K562 (cell line): Measurements from ENCODE around the gene PSRC1. TPM values are rescaled to one million over a fixed set of nuclear protein-coding genes. Genes with fewer than 3 reads are reported as not detected.

Source experiments
- CAMTA2 ChIP-seq: fragments of 250-450 bp; sonication (Bioruptor Pico); conservative IDR thresholded peaks from 2 replicates; pipeline ENCODE4 v1.5.1; 2022
- CEBPG ChIP-seq, 3 experiments: fragments of 200-800 bp in 1 of 3; sonication (Bioruptor generic) in 1 of 3; sonication (generic) in 1 of 3; formaldehyde crosslinking in 1 of 3; IDR thresholded peaks in 2 of 3; conservative IDR thresholded peaks in 1 of 3; 2 replicates each; pipeline versions ENCODE4 v1.6.1 to v1.8.0; 2016 to 2022; ENCODE audit warnings: missing compliant biosample characterization in 2 of 3, missing genetic modification characterization in 2 of 3, mild to moderate bottlenecking in 1 of 3, missing genetic modification reagents in 1 of 3
- CREB3L1 ChIP-seq: fragments of 450-650 bp; IDR thresholded peaks from 2 replicates; pipeline ENCODE4 v1.6.1; 2014; ENCODE audit warnings: low read depth, mild to moderate bottlenecking, moderate library complexity, borderline replicate concordance
- HMG20A ChIP-seq: fragments of 450-650 bp; formaldehyde crosslinking; conservative IDR thresholded peaks from 2 replicates; pipeline ENCODE4 v1.4.0; 2020; ENCODE audit warnings: mild to moderate bottlenecking, mixed read lengths
- IRF1 ChIP-seq: sonication (generic); formaldehyde crosslinking; IDR thresholded peaks from 2 replicates; pipeline ENCODE4 v1.8.0; 2022; ENCODE audit warnings: missing genetic modification reagents, mild to moderate bottlenecking, borderline replicate concordance
- MYBL2 ChIP-seq, 2 experiments: fragments of 450-650 bp in 1 of 2; sonication (generic) in 1 of 2; formaldehyde crosslinking in 1 of 2; IDR thresholded peaks; 2 replicates each; pipeline versions ENCODE4 v1.6.1 to v1.8.1; 2017 to 2022; ENCODE audit warnings: borderline replicate concordance in 1 of 2, inconsistent platforms in 1 of 2, low read depth in 1 of 2, mild to moderate bottlenecking in 1 of 2, missing genetic modification reagents in 1 of 2, moderate library complexity in 1 of 2
- NFATC3 ChIP-seq: fragments of 450-650 bp; IDR thresholded peaks from 2 replicates; pipeline ENCODE4 v1.6.1; 2017; ENCODE audit warnings: mild to moderate bottlenecking
- RFX5 ChIP-seq: IDR thresholded peaks from 2 replicates; pipeline ENCODE4 v1.6.1; 2011; ENCODE audit warnings: low read depth, mild to moderate bottlenecking, improper control_type of control experiment, low read length
- RNF2 ChIP-seq: sonication (generic); IDR thresholded peaks from 2 replicates; pipeline ENCODE4 v1.6.1; 2016
- RUNX1 ChIP-seq: sonication (generic); IDR thresholded peaks from 2 replicates; pipeline ENCODE4 v1.6.1; 2016; ENCODE audit warnings: antibody characterized with exemption, low read depth
- SPI1 ChIP-seq: IDR thresholded peaks from 2 replicates; pipeline ENCODE4 v1.6.1; 2011; ENCODE audit warnings: low read depth, low read length, control low read depth, borderline replicate concordance
- TEAD2 ChIP-seq: fragments of 450-650 bp; IDR thresholded peaks from 2 replicates; pipeline ENCODE4 v1.6.1; 2016; ENCODE audit warnings: missing genetic modification characterization, control low read depth, missing compliant biosample characterization
- ZBTB33 ChIP-seq: sonication (generic); formaldehyde crosslinking; IDR thresholded peaks from 2 replicates; pipeline ENCODE4 v1.8.1; 2023; ENCODE audit warnings: mild to moderate bottlenecking, missing genetic modification reagents
- ZNF699 ChIP-seq: fragments of 250-450 bp; sonication (Bioruptor Pico); IDR thresholded peaks from 2 replicates; pipeline ENCODE4 v1.8.0; 2021; ENCODE audit warnings: mild to moderate bottlenecking, moderate library complexity; ENCODE audit not compliant: insufficient replicate concordance
- polyA plus RNA-seq, 8 experiments: library from polyadenylated mRNA; depleted of rRNA in 4 of 8; stranded (reverse) in 5 of 8; unstranded in 3 of 8; fragments of >200 nt; fragmentation: Nextera tagmentation in 2 of 8; fragmentation: Illumina TruSeq in 1 of 8; extraction: Ambion mirVana in 2 of 8; extraction: Trizol in 1 of 8; gene quantifications; 2 replicates each; pipeline versions ENCODE4 v1.2.1 to v1.2.3, GENCODE V29; 2011 to 2014; ENCODE audit warnings: inconsistent platforms in 1 of 8, missing spikeins in 1 of 8
- total RNA-seq, 7 experiments: library from RNA; depleted of rRNA in 6 of 7; stranded (reverse); fragments of >200 nt in 6 of 7; fragmentation: Illumina TruSeq in 2 of 7; extraction: Trizol in 2 of 7; gene quantifications; 2 replicates each; pipeline versions ENCODE4 v1.2.1 to v1.2.3, GENCODE V29; 2011 to 2021; ENCODE audit warnings: low replicate concordance in 1 of 7
- TF ChIP-seq, protein P1 (sequence below): sonication (generic); formaldehyde crosslinking; IDR thresholded peaks from 2 replicates; pipeline ENCODE4 v1.8.1; 2023; ENCODE audit warnings: mild to moderate bottlenecking, missing genetic modification reagents
- TF ChIP-seq, protein P2 (sequence below): fragments of 250-450 bp; sonication (Bioruptor Pico); IDR thresholded peaks from 2 replicates; pipeline ENCODE4 v1.5.0; 2020; ENCODE audit warnings: mild to moderate bottlenecking, borderline replicate concordance

Gene PSRC1
- total and polyA plus RNA-seq, 9 of the 15 experiments (the other 6 are each of a cell fraction or from before 2014, with no cell fraction given) = 6.5 to 65.2 (median 39.3) TPM

DNA sequence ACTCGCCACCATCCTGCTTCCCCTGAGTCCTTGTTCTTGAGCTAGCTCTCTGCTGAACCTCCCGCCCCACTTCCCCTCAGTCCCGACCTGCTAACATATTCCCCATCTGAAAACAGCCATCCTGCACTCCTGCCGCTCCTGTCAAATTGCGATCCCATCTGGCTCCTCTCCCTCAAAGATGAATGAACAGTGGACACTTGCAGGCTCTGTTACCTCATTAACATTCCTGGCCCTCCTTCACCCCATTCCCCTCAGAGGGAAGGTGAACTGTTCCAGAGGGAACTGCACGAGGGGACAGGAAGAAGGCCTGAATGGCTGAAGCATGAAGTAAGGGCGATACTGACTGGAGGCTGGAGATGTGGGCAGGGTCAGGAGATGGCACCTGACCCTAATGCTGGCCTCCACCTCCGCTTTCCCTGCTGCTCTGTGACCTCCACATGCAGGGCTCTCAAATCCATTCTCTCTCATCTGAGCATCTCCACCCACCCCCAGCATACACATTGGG is 41.1 kb downstream of the PSRC1 start (continued):
- TF ChIP-seq CEBPG (CRISPR knock-in tag; IDR thresholded peaks at IDR 0.05) (no peak), CEBPG (tag; conservative IDR thresholded peaks at IDR 0.05 in 1 of 2, IDR thresholded peaks at IDR 0.05 in 1 of 2) (no peak), RUNX1 (no peak), CREB3L1 (no peak), MYBL2 (IDR thresholded peaks at IDR 0.05; ENCODE audit: low read depth) (no peak), MYBL2 (CRISPR knock-in tag; IDR thresholded peaks at IDR 0.05; ENCODE audit: borderline replicate concordance) (no peak), ZBTB33 (CRISPR knock-in tag) (0 out of 2 replicates have a peak, but pooled peaks have one; percentile 7), IRF1 (no peak), TEAD2 (tag) (no peak), CAMTA2 (CRISPR knock-in tag) (no peak), NFATC3 (no peak), RNF2 (no peak), RFX5 (no peak), HMG20A (CRISPR knock-in tag) (no peak), ZNF699 (CRISPR knock-in tag) (no peak), SPI1 (peak; percentile 63; the same call in 1 of the 2 replicates)
- TF ChIP-seq, protein P1, sequence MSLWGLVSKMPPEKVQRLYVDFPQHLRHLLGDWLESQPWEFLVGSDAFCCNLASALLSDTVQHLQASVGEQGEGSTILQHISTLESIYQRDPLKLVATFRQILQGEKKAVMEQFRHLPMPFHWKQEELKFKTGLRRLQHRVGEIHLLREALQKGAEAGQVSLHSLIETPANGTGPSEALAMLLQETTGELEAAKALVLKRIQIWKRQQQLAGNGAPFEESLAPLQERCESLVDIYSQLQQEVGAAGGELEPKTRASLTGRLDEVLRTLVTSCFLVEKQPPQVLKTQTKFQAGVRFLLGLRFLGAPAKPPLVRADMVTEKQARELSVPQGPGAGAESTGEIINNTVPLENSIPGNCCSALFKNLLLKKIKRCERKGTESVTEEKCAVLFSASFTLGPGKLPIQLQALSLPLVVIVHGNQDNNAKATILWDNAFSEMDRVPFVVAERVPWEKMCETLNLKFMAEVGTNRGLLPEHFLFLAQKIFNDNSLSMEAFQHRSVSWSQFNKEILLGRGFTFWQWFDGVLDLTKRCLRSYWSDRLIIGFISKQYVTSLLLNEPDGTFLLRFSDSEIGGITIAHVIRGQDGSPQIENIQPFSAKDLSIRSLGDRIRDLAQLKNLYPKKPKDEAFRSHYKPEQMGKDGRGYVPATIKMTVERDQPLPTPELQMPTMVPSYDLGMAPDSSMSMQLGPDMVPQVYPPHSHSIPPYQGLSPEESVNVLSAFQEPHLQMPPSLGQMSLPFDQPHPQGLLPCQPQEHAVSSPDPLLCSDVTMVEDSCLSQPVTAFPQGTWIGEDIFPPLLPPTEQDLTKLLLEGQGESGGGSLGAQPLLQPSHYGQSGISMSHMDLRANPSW = no peak
- TF ChIP-seq, protein P2, sequence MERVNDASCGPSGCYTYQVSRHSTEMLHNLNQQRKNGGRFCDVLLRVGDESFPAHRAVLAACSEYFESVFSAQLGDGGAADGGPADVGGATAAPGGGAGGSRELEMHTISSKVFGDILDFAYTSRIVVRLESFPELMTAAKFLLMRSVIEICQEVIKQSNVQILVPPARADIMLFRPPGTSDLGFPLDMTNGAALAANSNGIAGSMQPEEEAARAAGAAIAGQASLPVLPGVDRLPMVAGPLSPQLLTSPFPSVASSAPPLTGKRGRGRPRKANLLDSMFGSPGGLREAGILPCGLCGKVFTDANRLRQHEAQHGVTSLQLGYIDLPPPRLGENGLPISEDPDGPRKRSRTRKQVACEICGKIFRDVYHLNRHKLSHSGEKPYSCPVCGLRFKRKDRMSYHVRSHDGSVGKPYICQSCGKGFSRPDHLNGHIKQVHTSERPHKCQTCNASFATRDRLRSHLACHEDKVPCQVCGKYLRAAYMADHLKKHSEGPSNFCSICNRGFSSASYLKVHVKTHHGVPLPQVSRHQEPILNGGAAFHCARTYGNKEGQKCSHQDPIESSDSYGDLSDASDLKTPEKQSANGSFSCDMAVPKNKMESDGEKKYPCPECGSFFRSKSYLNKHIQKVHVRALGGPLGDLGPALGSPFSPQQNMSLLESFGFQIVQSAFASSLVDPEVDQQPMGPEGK = no peak
